ENCODE data around the gene AKT3.

GRCh38 chr1:243733670-243734307 is 116.3 kb downstream of the AKT3 start:
- TF ChIP-seq BHLHE40 (IDR thresholded peaks at IDR 0.05; ENCODE audit: low read depth, low read length) (no peak), POLR2A (IDR thresholded peaks at IDR 0.05; ENCODE audit: low read length) (no peak), SMC3 (IDR thresholded peaks at IDR 0.05) (no peak), MAZ (IDR thresholded peaks at IDR 0.05; ENCODE audit: borderline replicate concordance, low read depth, low read length) (no peak), EP300 (IDR thresholded peaks at IDR 0.05) (no peak), ZFP36 (IDR thresholded peaks at IDR 0.05; ENCODE audit: borderline replicate concordance, partially characterized antibody) (no peak), TP53 (CRISPR knock-in tag; IDR thresholded peaks at IDR 0.05) (no peak), REST (IDR thresholded peaks at IDR 0.05) (no peak), EHMT2 (IDR thresholded peaks at IDR 0.05; ENCODE audit: low read depth) (no peak)
- TF ChIP-seq, protein P1, sequence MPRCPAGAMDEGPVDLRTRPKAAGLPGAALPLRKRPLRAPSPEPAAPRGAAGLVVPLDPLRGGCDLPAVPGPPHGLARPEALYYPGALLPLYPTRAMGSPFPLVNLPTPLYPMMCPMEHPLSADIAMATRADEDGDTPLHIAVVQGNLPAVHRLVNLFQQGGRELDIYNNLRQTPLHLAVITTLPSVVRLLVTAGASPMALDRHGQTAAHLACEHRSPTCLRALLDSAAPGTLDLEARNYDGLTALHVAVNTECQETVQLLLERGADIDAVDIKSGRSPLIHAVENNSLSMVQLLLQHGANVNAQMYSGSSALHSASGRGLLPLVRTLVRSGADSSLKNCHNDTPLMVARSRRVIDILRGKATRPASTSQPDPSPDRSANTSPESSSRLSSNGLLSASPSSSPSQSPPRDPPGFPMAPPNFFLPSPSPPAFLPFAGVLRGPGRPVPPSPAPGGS (IDR thresholded peaks at IDR 0.05), result no peak
- TF ChIP-seq, protein P2, sequence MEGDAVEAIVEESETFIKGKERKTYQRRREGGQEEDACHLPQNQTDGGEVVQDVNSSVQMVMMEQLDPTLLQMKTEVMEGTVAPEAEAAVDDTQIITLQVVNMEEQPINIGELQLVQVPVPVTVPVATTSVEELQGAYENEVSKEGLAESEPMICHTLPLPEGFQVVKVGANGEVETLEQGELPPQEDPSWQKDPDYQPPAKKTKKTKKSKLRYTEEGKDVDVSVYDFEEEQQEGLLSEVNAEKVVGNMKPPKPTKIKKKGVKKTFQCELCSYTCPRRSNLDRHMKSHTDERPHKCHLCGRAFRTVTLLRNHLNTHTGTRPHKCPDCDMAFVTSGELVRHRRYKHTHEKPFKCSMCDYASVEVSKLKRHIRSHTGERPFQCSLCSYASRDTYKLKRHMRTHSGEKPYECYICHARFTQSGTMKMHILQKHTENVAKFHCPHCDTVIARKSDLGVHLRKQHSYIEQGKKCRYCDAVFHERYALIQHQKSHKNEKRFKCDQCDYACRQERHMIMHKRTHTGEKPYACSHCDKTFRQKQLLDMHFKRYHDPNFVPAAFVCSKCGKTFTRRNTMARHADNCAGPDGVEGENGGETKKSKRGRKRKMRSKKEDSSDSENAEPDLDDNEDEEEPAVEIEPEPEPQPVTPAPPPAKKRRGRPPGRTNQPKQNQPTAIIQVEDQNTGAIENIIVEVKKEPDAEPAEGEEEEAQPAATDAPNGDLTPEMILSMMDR (IDR thresholded peaks at IDR 0.05), result no peak

Data from A549 (cell line).